Effector CD4-positive, alpha-beta T cell (primary cell): Measurements from ENCODE around the gene MYH9.

Source experiments
- DNase-seq: peaks from one replicate; pipeline ENCODE4 v3.0.0-alpha.2; 2020

The MYH9 gene

GRCh38 chr22:36366291-36366708, 21.5 kb downstream of the MYH9 start:
- DNase-seq = peak; percentile 26

- DNase-seq = peak; percentile 92
These were observed 22.8 kb downstream of the MYH9 start for GRCh38 chr22:36365020-36365411.

GRCh38 chr22:36364255-36365019, 23.3 kb downstream of the MYH9 start:
- DNase-seq = no peak

GRCh38 chr22:36363349-36363981, 24.3 kb downstream of the MYH9 start:
- DNase-seq = no peak

GRCh38 chr22:36362932-36363331, 24.8 kb downstream of the MYH9 start:
- DNase-seq = no peak

GRCh38 chr22:36362075-36362474, 25.7 kb downstream of the MYH9 start:
- no peak for DNase-seq

- no peak for DNase-seq
These were observed 26.8 kb downstream of the MYH9 start for GRCh38 chr22:36360871-36361383.

- no peak for DNase-seq
These were observed 27.8 kb downstream of the MYH9 start for GRCh38 chr22:36360011-36360410.

- no peak for DNase-seq
These were observed 28.2 kb downstream of the MYH9 start for GRCh38 chr22:36359470-36359996.

GRCh38 chr22:36358533-36359469, 29.0 kb downstream of the MYH9 start:
- DNase-seq = no peak

- DNase-seq = peak; percentile 48
These were observed 30.8 kb downstream of the MYH9 start for GRCh38 chr22:36356708-36357624.

- DNase-seq = no peak
These were observed 31.9 kb downstream of the MYH9 start for GRCh38 chr22:36355894-36356293.

- no peak for DNase-seq
These were observed 32.4 kb downstream of the MYH9 start for GRCh38 chr22:36355362-36355761.

- DNase-seq = no peak
These were observed 34.8 kb downstream of the MYH9 start for GRCh38 chr22:36352803-36353507.

GRCh38 chr22:36351921-36352802, 35.6 kb downstream of the MYH9 start:
- DNase-seq = no peak

GRCh38 chr22:36350751-36351594, 36.8 kb downstream of the MYH9 start:
- DNase-seq = no peak

GRCh38 chr22:36349726-36350125, 38.0 kb downstream of the MYH9 start:
- DNase-seq = no peak

- DNase-seq = no peak
These were observed 39.0 kb downstream of the MYH9 start for GRCh38 chr22:36348760-36349159.

- DNase-seq = no peak
These were observed 40.7 kb downstream of the MYH9 start for GRCh38 chr22:36347094-36347493.
